Activated CD4-positive, alpha-beta T cell treated with anti-CD3 and anti-CD28 coated beads for 36 hours (primary cell): ENCODE measurements around the gene FXYD1. TPM values are rescaled to one million over a fixed set of nuclear protein-coding genes. Genes with fewer than 3 reads are reported as not detected.

Experiments
- ATAC-seq: fragments of 200-7000 bp; cut with Tn5 transposase; one replicate; pipeline ENCODE4 v1.10.0; 2021; ENCODE audit warnings: mild to moderate bottlenecking, moderate library complexity
- CTCF ChIA-PET: fragments of 350-600 bp; sonication (Branson Sonifier 250); formaldehyde crosslinking; loops from one replicate; lab custom pipeline; 2021; ENCODE audit warnings: antibody characterized with exemption; lab: Charles Lee
- POLR2A ChIA-PET: fragments of 350-600 bp; sonication (Branson Sonifier 250); formaldehyde crosslinking; loops from one replicate; lab custom pipeline; 2021; ENCODE audit warnings: antibody characterized with exemption, inconsistent platforms; lab: Charles Lee
- DNase-seq: peaks from one replicate; pipeline ENCODE4 v3.0.0-alpha.2; 2020
- H3K27ac Mint-ChIP-seq: one replicate; pipeline ENCODE4 v1.8.0; 2021; ENCODE audit warnings: mixed read lengths
- H3K27me3 Mint-ChIP-seq: one replicate; pipeline ENCODE4 v1.8.0; 2021; ENCODE audit warnings: mixed read lengths
- H3K36me3 Mint-ChIP-seq: one replicate; pipeline ENCODE4 v1.8.0; 2021; ENCODE audit warnings: low read depth, mixed read lengths
- H3K4me1 Mint-ChIP-seq: one replicate; pipeline ENCODE4 v1.8.0; 2021; ENCODE audit warnings: mixed read lengths
- H3K4me3 Mint-ChIP-seq: one replicate; pipeline ENCODE4 v1.8.0; 2021; ENCODE audit warnings: mild to moderate bottlenecking, moderate library complexity, mixed read lengths
- H3K9me3 Mint-ChIP-seq: one replicate; pipeline ENCODE4 v1.8.0; 2021; ENCODE audit warnings: low read depth, mixed read lengths
- intact Hi-C, 2 experiments: fragments of 100-400 bp; cut with DNase I in 1 of 2; cut with micrococcal nuclease in 1 of 2; formaldehyde crosslinking; loops; one replicate each; pipeline versions ENCODE4 v1.14.2 to v1.15.1; 2022 to 2024; cut with DNase I, micrococcal nuclease
- total RNA-seq, 2 experiments: library from RNA; stranded (reverse); gene quantifications; one replicate each; pipeline ENCODE4 v1.2.3, GENCODE V29; 2021

Gene FXYD1
- total RNA-seq, 2 experiments from 2014 or later = 1.9 to 2.4 TPM

GRCh38 chr19:35140207-35140961 lies 1.8 kb downstream of the FXYD1 start:
- no peaks in the 10 kb centered on the region for H3K36me3 Mint-ChIP-seq
- no peak overlapping the region for H3K27ac Mint-ChIP-seq
- DNase-seq (no peak), ATAC-seq (no peak)
- CTCF ChIA-PET = interaction anchor here (0.5 to 3.5 kb wide), 6 partner anchors 10 to 500 kb away, joined by 3 to 47 read pairs (median 10); partner anchors contain the start of gene FXYD5
- peaks cover 34% of the 10 kb centered on the region for H3K4me1 Mint-ChIP-seq
- peaks cover 8% of the 10 kb centered on the region for H3K27me3 Mint-ChIP-seq
- intact Hi-C loops = loop anchor here in 1 of 2 experiments (2.0 to 10.0 kb wide), 3 partner anchors 168 to 604 kb away; partner anchors contain the start of genes FFAR1, IGFLR1, LIN37 and PSENEN
- POLR2A ChIA-PET = interaction anchor here (0.6 to 1.1 kb wide), 2 partner anchors 13 to 102 kb away, joined by 4 to 5 read pairs; no protein-coding TSS in a partner anchor
- no peaks in the 10 kb centered on the region for H3K9me3 Mint-ChIP-seq
- H3K4me3 Mint-ChIP-seq = peak overlapping the region; percentile 33

GRCh38 chr19:35140962-35141836 lies 2.6 kb downstream of the FXYD1 start:
- H3K27me3 Mint-ChIP-seq = peaks cover 8% of the 10 kb centered on the region
- ATAC-seq = peak; percentile 93
- no peaks in the 10 kb centered on the region for H3K36me3 Mint-ChIP-seq
- peak overlapping the region; percentile 75 for H3K4me3 Mint-ChIP-seq
- peak overlapping the region; percentile 65 for H3K27ac Mint-ChIP-seq
- CTCF ChIA-PET = interaction anchor here (0.5 to 3.5 kb wide), 26 partner anchors 9 to 910 kb away, joined by 3 to 47 read pairs (median 4); partner anchors contain the start of genes COX6B1, FXYD3 and FXYD5
- no peaks in the 10 kb centered on the region for H3K9me3 Mint-ChIP-seq
- DNase-seq = peak; percentile 99
- intact Hi-C loops = loop anchor here (1.0 to 10.0 kb wide), 12 partner anchors 13 to 604 kb away; partner anchors contain the start of genes FFAR1 (in 1 of the 2), FXYD5 (in 1 of the 2), IGFLR1 (in 1 of the 2) and LIN37 (in 1 of the 2)
- POLR2A ChIA-PET = interaction anchor here (0.6 to 1.1 kb wide), 2 partner anchors 12 to 103 kb away, joined by 4 to 5 read pairs; no protein-coding TSS in a partner anchor
- H3K4me1 Mint-ChIP-seq = peaks cover 31% of the 10 kb centered on the region

- Mint-ChIP-seq H3K36me3 (no peaks in the 10 kb centered on the region), H3K4me3 (peak overlapping the region; percentile 75), H3K4me1 (peaks cover 31% of the 10 kb centered on the region), H3K9me3 (no peaks in the 10 kb centered on the region), H3K27me3 (peaks cover 8% of the 10 kb centered on the region), H3K27ac (peak overlapping the region; percentile 65)
- ChIA-PET CTCF (interaction anchor here (0.6 to 3.5 kb wide), 30 partner anchors 8 to 910 kb away, joined by 3 to 47 read pairs (median 4); partner anchors contain the start of genes COX6B1, FAM187B and FXYD5), POLR2A (interaction anchor here (0.6 to 1.1 kb wide), 2 partner anchors 11 to 363 kb away, joined by 3 to 5 read pairs; no protein-coding TSS in a partner anchor)
- intact Hi-C loops = loop anchor here (1.0 to 10.0 kb wide), 12 partner anchors 12 to 603 kb away; partner anchors contain the start of genes FFAR1 (in 1 of the 2), FXYD5 (in 1 of the 2), IGFLR1 (in 1 of the 2) and LIN37 (in 1 of the 2)
- DNase-seq (peak; percentile 44), ATAC-seq (peak; percentile 6)
Observed at GRCh38 chr19:35141837-35142605, 3.4 kb downstream of the FXYD1 start.

GRCh38 chr19:35142606-35143230 lies 4.1 kb downstream of the FXYD1 start:
- Mint-ChIP-seq H3K9me3 (no peaks in the 10 kb centered on the region), H3K4me1 (peaks cover 31% of the 10 kb centered on the region), H3K36me3 (no peaks in the 10 kb centered on the region), H3K4me3 (peak overlapping the region; percentile 75), H3K27ac (no peak overlapping the region), H3K27me3 (peaks cover 8% of the 10 kb centered on the region)
- peak; percentile 81 for DNase-seq
- ATAC-seq = no peak
- ChIA-PET CTCF (interaction anchor here (0.6 to 3.5 kb wide), 14 partner anchors 10 to 492 kb away, joined by 3 to 47 read pairs (median 4); partner anchors contain the start of genes FAM187B and FXYD5), POLR2A (interaction anchor here (0.6 kb wide), 1 partner anchor 364 kb away, joined by 3 read pairs; no protein-coding TSS in a partner anchor)
- intact Hi-C loops = loop anchor here in 1 of 2 experiments (5.0 to 10.0 kb wide), 2 partner anchors 170 to 602 kb away; partner anchors contain the start of genes IGFLR1, LIN37, PSENEN and U2AF1L4

- ATAC-seq = no peak
- CTCF ChIA-PET = interaction anchor here (0.7 to 3.5 kb wide), 7 partner anchors 10 to 367 kb away, joined by 4 to 47 read pairs (median 5); partner anchors contain the start of gene FXYD5
- H3K36me3 Mint-ChIP-seq = no peaks in the 10 kb centered on the region
Observed at GRCh38 chr19:35143231-35143715, 4.6 kb downstream of the FXYD1 start, which contains the start of gene FXYD7. Gene FXYD7 (plus strand): TSS chr19:35143255. CDS start chr19:35143334, 79 bp downstream.

GRCh38 chr19:35143818-35144217 lies 5.2 kb downstream of the FXYD1 start:
- POLR2A ChIA-PET = no interaction called here
- H3K4me1 Mint-ChIP-seq = peaks cover 31% of the 10 kb centered on the region
- CTCF ChIA-PET = interaction anchor here (1.0 to 3.5 kb wide), 5 partner anchors 9 to 366 kb away, joined by 4 to 47 read pairs (median 5); partner anchors contain the start of gene FXYD5
- H3K4me3 Mint-ChIP-seq = no peak overlapping the region
- no peak for DNase-seq
- no peaks in the 10 kb centered on the region for H3K9me3 Mint-ChIP-seq
- H3K27ac Mint-ChIP-seq = no peak overlapping the region
- no peaks in the 10 kb centered on the region for H3K36me3 Mint-ChIP-seq
- ATAC-seq = no peak
- intact Hi-C loops = loop anchor here in 1 of 2 experiments (5.0 to 10.0 kb wide), 2 partner anchors 172 to 601 kb away; partner anchors contain the start of genes IGFLR1, LIN37, PSENEN and U2AF1L4
- peaks cover 8% of the 10 kb centered on the region for H3K27me3 Mint-ChIP-seq

More at GRCh38 chr19:35143231-35143715, 4.6 kb downstream of the FXYD1 start, which contains the start of gene FXYD7:
- peak within 1 kb of the TSS; percentile 65 for H3K27ac Mint-ChIP-seq
- no peaks in the 10 kb centered on the region for H3K9me3 Mint-ChIP-seq
- no peak for DNase-seq
- POLR2A ChIA-PET = no interaction called here
- peaks cover 31% of the 10 kb centered on the region for H3K4me1 Mint-ChIP-seq
- H3K4me3 Mint-ChIP-seq = peak within 1 kb of the TSS; percentile 75
- intact Hi-C loops = loop anchor here in 1 of 2 experiments (5.0 to 10.0 kb wide), 2 partner anchors 171 to 602 kb away; partner anchors contain the start of genes IGFLR1, LIN37, PSENEN and U2AF1L4
- peaks cover 8% of the 10 kb centered on the region for H3K27me3 Mint-ChIP-seq

GRCh38 chr19:35144259-35144599 lies 5.6 kb downstream of the FXYD1 start:
- Mint-ChIP-seq H3K4me1 (peaks cover 31% of the 10 kb centered on the region), H3K36me3 (no peaks in the 10 kb centered on the region), H3K27ac (no peak overlapping the region), H3K9me3 (no peaks in the 10 kb centered on the region), H3K27me3 (peaks cover 8% of the 10 kb centered on the region), H3K4me3 (no peak overlapping the region)
- ChIA-PET CTCF (interaction anchor here (1.1 to 1.3 kb wide), 2 partner anchors 13 to 366 kb away, joined by 4 to 7 read pairs; no protein-coding TSS in a partner anchor), POLR2A (no interaction called here)
- intact Hi-C loops = loop anchor here in 1 of 2 experiments (5.0 to 10.0 kb wide), 2 partner anchors 172 to 601 kb away; partner anchors contain the start of genes IGFLR1, LIN37, PSENEN and U2AF1L4
- ATAC-seq = no peak
- DNase-seq = no peak

GRCh38 chr19:35144600-35145436 lies 6.2 kb downstream of the FXYD1 start:
- intact Hi-C loops = loop anchor here in 1 of 2 experiments (5.0 to 10.0 kb wide), 2 partner anchors 173 to 600 kb away; partner anchors contain the start of genes IGFLR1, LIN37, PSENEN and U2AF1L4
- Mint-ChIP-seq H3K9me3 (no peaks in the 10 kb centered on the region), H3K27me3 (peaks cover 8% of the 10 kb centered on the region), H3K4me3 (no peak overlapping the region), H3K36me3 (no peaks in the 10 kb centered on the region), H3K27ac (no peak overlapping the region), H3K4me1 (peaks cover 31% of the 10 kb centered on the region)
- ChIA-PET POLR2A (no interaction called here), CTCF (interaction anchor here (1.3 to 2.8 kb wide), 3 partner anchors 8 to 78 kb away, joined by 7 to 10 read pairs (median 7); no protein-coding TSS in a partner anchor)
- DNase-seq = no peak
- no peak for ATAC-seq
